NCI-H1436 treated with DMSO at 0.1 percent for 48 hours (cell line): ENCODE measurements around the gene CDCA5.
A peak's percentile ranks its signal among the peaks of the same experiment; 100 is the strongest.

Source experiments
- DNase-seq: peaks from one replicate; lab custom pipeline; 2025; lab: John Stamatoyannopoulos, UW

Gene CDCA5

DNA sequence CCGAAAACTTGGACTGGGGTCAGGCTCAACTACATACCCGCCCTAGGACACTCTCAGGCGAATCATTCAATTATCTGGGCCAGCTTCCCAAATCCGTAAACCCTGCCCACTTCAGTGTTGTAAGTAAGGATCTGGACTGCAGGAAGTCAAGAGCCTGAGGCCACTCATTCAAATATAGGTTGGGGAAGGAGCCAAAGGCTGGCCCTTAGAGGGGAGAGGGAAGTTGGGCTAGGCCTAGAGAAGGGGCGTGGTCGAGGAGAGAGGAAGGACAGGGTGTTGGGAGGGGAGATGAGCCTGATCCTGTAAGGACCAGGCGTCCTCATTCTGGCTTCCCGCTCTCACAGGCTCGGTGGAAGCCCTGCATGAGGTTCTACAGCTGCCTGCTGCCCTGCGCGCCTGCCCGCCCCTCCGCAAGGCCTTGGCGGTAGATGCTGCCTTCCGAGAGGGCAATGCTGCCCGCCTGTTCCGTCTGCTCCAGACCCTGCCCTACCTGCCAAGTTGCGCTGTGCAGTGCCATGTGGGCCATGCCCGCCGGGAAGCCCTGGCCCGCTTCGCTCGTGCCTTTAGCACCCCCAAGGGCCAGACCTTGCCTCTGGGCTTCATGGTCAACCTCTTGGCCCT is 39.8 kb downstream of the CDCA5 start:
- no peak for DNase-seq

DNA sequence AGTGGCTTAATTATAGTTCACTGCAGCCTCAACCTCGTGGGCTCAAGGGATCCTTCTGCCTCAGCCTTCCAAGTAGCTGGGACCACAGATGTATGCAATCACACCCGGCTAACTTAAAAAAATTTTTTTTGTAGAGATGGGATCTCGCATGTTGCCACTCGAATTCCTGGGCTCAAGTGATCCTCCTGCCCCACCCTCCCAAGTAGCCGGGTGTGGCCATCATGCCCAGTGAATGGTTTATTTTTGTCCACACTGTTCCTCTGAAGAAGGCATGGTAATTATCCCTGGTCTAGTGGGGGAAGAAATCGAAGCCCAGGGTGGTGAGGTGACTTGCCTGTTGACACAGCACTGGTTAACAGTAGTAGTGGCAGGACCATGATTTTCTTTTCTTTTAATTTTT is 40.9 kb downstream of the CDCA5 start:
- no peak for DNase-seq

- peak; percentile 81 for DNase-seq
Measured at GRCh38 chr11:65040847-65041622, 42.8 kb downstream of the CDCA5 start, which contains the start of gene SAC3D1. Gene SAC3D1, plus strand, starts transcription at chr11:65041210. Its CDS starts 83 bp downstream, at chr11:65041293.

DNA sequence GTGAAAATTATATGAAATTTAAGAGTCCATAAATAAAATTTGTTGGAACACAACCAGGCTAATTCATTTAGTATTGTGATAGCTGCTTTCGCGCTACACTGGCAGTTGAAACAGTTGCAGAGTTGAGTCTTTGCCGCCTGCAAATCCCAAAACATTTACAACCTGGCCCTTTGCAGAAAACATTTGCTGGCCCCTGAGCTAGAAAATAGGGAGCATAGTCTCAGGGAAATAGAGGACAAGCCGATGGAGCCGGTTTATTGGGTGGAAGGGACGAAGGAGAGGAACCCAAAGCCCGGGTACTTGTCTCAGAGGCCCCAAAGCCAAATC is 43.4 kb downstream of the CDCA5 start:
- DNase-seq = no peak

GRCh38 chr11:65036931-65037330 is 46.9 kb downstream of the CDCA5 start:
- DNase-seq = no peak

DNA sequence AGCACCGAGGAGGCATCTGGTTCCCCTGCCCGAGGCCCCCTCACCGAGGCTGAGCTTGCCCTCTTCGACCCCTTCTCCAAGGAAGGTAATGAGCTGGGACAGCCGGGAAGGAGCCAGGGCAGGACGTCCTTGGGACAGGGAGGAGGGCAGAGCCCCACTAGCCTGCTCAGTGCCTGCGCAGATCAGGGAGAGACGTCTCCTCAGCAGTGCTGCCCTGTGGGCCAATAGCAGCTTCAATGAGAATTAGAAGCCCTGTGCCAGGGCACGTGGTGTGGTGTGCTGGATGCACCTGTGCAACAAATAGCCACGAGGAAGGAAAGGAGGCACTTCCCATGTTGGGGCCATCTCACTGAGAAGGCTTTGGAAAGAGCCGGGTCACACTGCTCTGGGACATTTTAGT is 48.3 kb downstream of the CDCA5 start:
- DNase-seq = no peak

DNA sequence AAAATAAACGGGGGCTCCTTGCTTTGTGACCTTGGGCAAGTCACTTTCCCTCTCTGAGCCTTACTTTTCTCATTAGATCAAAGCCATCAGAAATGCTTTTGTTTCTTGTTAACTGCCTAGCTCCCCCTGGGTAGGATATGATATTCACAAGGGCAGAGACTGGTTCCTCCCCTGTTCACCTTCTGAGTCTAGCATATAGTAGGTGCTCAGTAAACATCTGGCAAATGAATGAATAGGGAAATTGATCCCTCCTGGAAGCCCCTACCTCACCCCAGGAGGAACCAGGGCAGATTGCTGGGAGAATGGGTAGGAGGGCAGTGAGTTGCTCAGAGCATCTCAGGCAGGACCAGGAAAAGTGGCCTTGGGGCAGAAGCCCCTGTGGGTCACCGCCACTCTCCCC is 49.4 kb downstream of the CDCA5 start:
- no peak for DNase-seq

DNA sequence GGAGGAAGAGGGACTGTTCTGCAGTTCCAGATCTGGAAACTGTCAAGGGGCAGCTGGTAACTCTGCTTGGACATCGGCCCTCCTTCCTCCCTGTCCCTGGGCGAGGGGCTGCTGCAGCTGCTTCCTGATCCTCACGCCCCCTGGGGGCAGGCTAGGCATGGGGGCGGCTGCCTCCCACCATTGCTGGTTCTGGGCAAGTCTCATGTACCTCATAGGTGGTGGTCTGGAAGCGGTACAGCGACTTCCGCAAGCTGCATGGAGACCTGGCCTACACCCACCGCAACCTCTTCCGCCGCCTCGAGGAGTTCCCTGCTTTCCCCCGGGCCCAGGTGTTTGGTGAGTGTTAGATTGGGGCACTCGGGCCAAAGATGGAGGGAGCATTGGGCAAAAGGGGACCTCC is 51.6 kb downstream of the CDCA5 start:
- no peak for DNase-seq
